Measurements from ENCODE around the gene CACNA1B.

- TF ChIP-seq CTCF (conservative IDR thresholded peaks at IDR 0.05; ENCODE audit: low read depth, low read length) (no peak), EZH2 (IDR thresholded peaks at IDR 0.05; ENCODE audit: borderline replicate concordance, low read depth, low read length, poor library complexity, severe bottlenecking) (no peak)
Observed at GRCh38 chr9:138060881-138061280, 183.3 kb downstream of the CACNA1B start.
